Heart right ventricle (tissue), 16 donors: ENCODE data around the gene SORCS3. TPM values are rescaled to one million over a fixed set of nuclear protein-coding genes. Genes with fewer than 3 reads are reported as not detected.

Experiments
- ATAC-seq, 8 donors: fragments of 200-7000 bp; cut with Tn5 transposase; one replicate each; pipeline ENCODE4 v1.9.1; 2020; ENCODE audit warnings: mild to moderate bottlenecking in 8 of 8, moderate library complexity in 8 of 8, moderate number of reproducible peaks in 1 of 8
- DNase-seq, 2 donors: peaks; one replicate each; pipeline ENCODE4 v3.0.0-alpha.2; 2020
- H3K27ac ChIP-seq, 10 donors: fragments of 200-600 bp; sonication (generic) in 2 of 10; one replicate each; pipeline versions ENCODE4 v1.5.0 to v1.8.0; 2020 to 2022; ENCODE audit warnings: mild to moderate bottlenecking in 3 of 10
- H3K27me3 ChIP-seq, 7 donors: fragments of 200-600 bp; one replicate each; pipeline ENCODE4 v1.8.0; 2021 to 2022; ENCODE audit warnings: mild to moderate bottlenecking in 2 of 7
- H3K36me3 ChIP-seq, 9 donors: fragments of 200-600 bp; sonication (generic) in 1 of 9; one replicate each; pipeline versions ENCODE4 v1.5.0 to v1.8.0; 2020 to 2022; ENCODE audit warnings: mild to moderate bottlenecking in 2 of 9
- H3K4me1 ChIP-seq, 9 donors: fragments of 200-600 bp; sonication (generic) in 1 of 9; one replicate each; pipeline versions ENCODE4 v1.5.0 to v1.8.0; 2020 to 2022; ENCODE audit warnings: mild to moderate bottlenecking in 4 of 9
- H3K4me3 ChIP-seq, 10 donors: fragments of 200-600 bp; sonication (generic) in 2 of 10; one replicate each; pipeline versions ENCODE4 v1.5.0 to v1.8.0; 2020 to 2022; ENCODE audit warnings: mild to moderate bottlenecking in 7 of 10, moderate library complexity in 2 of 10
- H3K9me3 ChIP-seq, 11 donors: fragments of 200-600 bp in 10 of 11; sonication (generic) in 2 of 11; one replicate each; pipeline versions ENCODE4 v1.5.0 to v1.8.0; 2013 to 2022; ENCODE audit warnings: mild to moderate bottlenecking in 2 of 11, control low read depth in 1 of 11, moderate library complexity in 1 of 11
- CTCF ChIP-seq, 9 donors: fragments of 200-600 bp; sonication (generic) in 2 of 9; IDR thresholded peaks; one replicate each; pipeline versions ENCODE4 v1.5.0 to v1.8.0; 2021 to 2022; ENCODE audit warnings: antibody characterized with exemption in 9 of 9, mild to moderate bottlenecking in 5 of 9, moderate library complexity in 1 of 9
- WGBS, 2 donors: extraction: QIAGEN DNeasy Blood & Tissue Kit; methylation state at CpG; one replicate each; pipeline ENCODE4 v1.1.7; 2013; ENCODE audit warnings: inconsistent platforms in 1 of 2; 5-methylcytosine and 5-hydroxymethylcytosine counted together
- intact Hi-C, 10 donors: fragments of 100-400 bp; cut with DNase I; formaldehyde crosslinking; loops; one replicate each; pipeline versions ENCODE4 v1.11.1 to v1.14.2; 2022
- polyA plus RNA-seq, 2 donors: library from polyadenylated mRNA; stranded (reverse); fragments of 200-250 nt; gene quantifications; one replicate each; pipeline ENCODE4 v1.2.3, GENCODE V29; 2013
- total RNA-seq, 10 donors: library from RNA; stranded (reverse); fragmentation: NEBNext Ultra II Directional in 3 of 10; extraction: Animal tissue kit (Norgen Biotek cat#: 25700) in 3 of 10; gene quantifications; one replicate each; pipeline versions ENCODE4 v1.2.1 to v1.2.4, GENCODE V29; 2021 to 2023
- donor health status: Arrhythmogenic right ventricular cardiomyopathy.
- donor health status: ischemic (EF 13 %, LVEDD 7.1; RV severe dilation, severe dysfunction).
- donor health status: healthy with polysubstance abuse.
- donor health status: DM: no; HTN: yes; CAD: no.
- donor health status: DM: no; HTN: no; CAD: no.
- donor health status: ischemic (EF 25% LVEDD 6.9; RV normal size, moderate dysfunction).
- donor health status: ischemic (EF 25% LVEDD 5.7; RV mildly dilated, moderate dysfunction).
- donor health status: healthy.
- donor health status: DM: yes; HTN: yes; CAD: no.
- donor health status: Ischemic cardiomyopathy.
- donor health status: ischemic (EF 35%, LVEDD 5.7; RV mildly dilated, moderate dysfunction).
- donor health status: nonischemic (EF 11% LVEDD 7.7; RV severe dilation, severe dysfunction).
- donor health status: DM: yes; HTN: yes; CAD: no.
- donor health status: PGD.
- donor health status: ischemic (EF 29% LVEDD 5.4; RV normal size, mild dysfunction).
- donor health status: nonischemic (EF 23%, LVEDD 6.1; RV moderate dilation, normal function).

SORCS3 gene
- total and polyA plus RNA-seq, 12 donors, result 0.01 to 0.09 (median 0.05) TPM; not detected in 4

GRCh38 chr10:104631946-104632345 lies 9.1 kb upstream of the SORCS3 start:
- Histone ChIP-seq H3K9me3 (no peaks in the 10 kb centered on the region), H3K4me1 (no peaks in the 10 kb centered on the region), H3K27ac (no peak overlapping the region), H3K36me3 (no peaks in the 10 kb centered on the region), H3K27me3 (peaks cover 0 to 39% (median 18%) of the 10 kb centered on the region in 7 donors), H3K4me3 (no peak overlapping the region)
- intact Hi-C loops, result no loop called here
- ATAC-seq, result no peak
- 55 to 87% methylated on average over 3 of the region's 3 CpGs for WGBS, 2 donors
- DNase-seq, result no peak
- no peak for TF ChIP-seq CTCF (IDR thresholded peaks at IDR 0.05)

GRCh38 chr10:104638861-104639589 lies 2.1 kb upstream of the SORCS3 start:
- DNase-seq (no peak), ATAC-seq (peak in 3 of 8 donors; percentile 25 to 58 (median 29))
- peak in 8 of 9 donors; percentile 12 to 54 (median 46) for TF ChIP-seq CTCF (IDR thresholded peaks at IDR 0.05)
- no peaks in the 10 kb centered on the region for H3K36me3 ChIP-seq
- WGBS, 2 donors, result 2 to 3% methylated on average over 42 of the region's 42 CpGs
- peak overlapping the region in 1 of 10 donors; percentile 2 for H3K4me3 ChIP-seq
- H3K27ac ChIP-seq, result no peak overlapping the region
- H3K4me1 ChIP-seq, result peaks cover 0 to 23% (median 8%) of the 10 kb centered on the region in 9 donors
- intact Hi-C loops, result loop anchor here in 1 of 10 donors (5.0 kb wide), 1 partner anchor 283 kb away; no protein-coding TSS in a partner anchor
- H3K9me3 ChIP-seq, result no peaks in the 10 kb centered on the region
- H3K27me3 ChIP-seq, result peaks cover 10 to 95% (median 83%) of the 10 kb centered on the region in 7 donors

DNA sequence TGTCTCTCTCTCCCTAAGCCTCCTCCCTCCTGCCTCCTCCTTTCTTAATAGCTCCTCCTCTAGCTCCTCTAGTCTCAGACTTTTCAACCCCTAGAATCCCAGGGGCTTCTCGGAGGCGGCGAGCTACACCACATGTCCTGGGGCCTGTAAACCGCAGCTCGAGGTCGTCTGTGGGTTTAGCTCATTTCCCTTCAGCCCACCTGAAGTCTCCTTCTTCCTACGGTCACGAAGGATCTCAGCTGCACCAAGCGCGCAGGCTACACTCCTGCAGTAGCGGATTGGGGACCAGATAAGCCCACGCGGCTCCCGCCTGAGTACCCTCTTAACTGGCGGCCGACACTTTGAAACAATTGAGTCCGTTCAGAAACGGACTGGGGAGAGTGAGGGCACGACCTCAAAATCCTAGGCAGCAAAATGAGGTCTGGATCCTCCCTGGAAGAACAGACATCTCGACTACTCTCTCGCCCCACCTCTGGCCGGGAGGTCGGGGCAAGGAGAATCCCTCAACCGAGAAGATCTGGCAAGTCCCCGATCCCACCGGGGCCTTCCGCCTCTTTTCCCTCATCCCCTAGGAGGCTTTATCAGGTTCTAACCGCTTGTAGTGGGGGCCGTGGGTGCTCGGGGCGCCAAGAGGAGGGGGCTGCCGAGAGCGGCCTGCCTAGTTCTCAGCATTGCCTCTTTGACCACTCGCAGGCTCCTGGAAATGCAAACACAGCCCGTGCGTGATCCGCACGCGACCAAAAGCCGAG lies 1.3 kb upstream of the SORCS3 start:
- DNase-seq (no peak), ATAC-seq (no peak)
- intact Hi-C loops, result loop anchor here in 8 of 10 donors (5.0 to 10.0 kb wide), 2 partner anchors 283 to 285 kb away; no protein-coding TSS in a partner anchor
- H3K9me3 ChIP-seq, result no peaks in the 10 kb centered on the region
- no peak overlapping the region for H3K27ac ChIP-seq
- H3K4me1 ChIP-seq, result peaks cover 0 to 23% (median 8%) of the 10 kb centered on the region in 9 donors
- peak overlapping the region in 8 of 10 donors; percentile 10 to 33 (median 19) for H3K4me3 ChIP-seq
- no peak for TF ChIP-seq CTCF (IDR thresholded peaks at IDR 0.05)
- 1% methylated on average over 40 of the region's 40 CpGs for WGBS, 2 donors
- peaks cover 10 to 97% (median 85%) of the 10 kb centered on the region in 7 donors for H3K27me3 ChIP-seq
- H3K36me3 ChIP-seq, result no peaks in the 10 kb centered on the region
